ENCODE data around the gene GJA4.
A peak's percentile ranks its signal among the peaks of the same experiment; 100 is the strongest.

Gene GJA4

GRCh38 chr1:34824817-34825454 lies 32.1 kb downstream of the GJA4 start:
- ChIA-PET POLR2A (no interaction called here), CTCF (interaction anchor here (0.6 to 0.7 kb wide), 2 partner anchors 13 to 1382 kb away, joined by 3 to 5 read pairs; no protein-coding TSS in a partner anchor)
- Histone ChIP-seq H3K4me1 (ENCODE audit: control insufficient read depth, insufficient read depth, low read length) (no peaks in the 10 kb centered on the region), H3K4me3 (ENCODE audit: low read depth, low read length) (no peak overlapping the region), H3K36me3 (ENCODE audit: control insufficient read depth in 2 of 2, insufficient read depth in 1 of 2, low read length in 2 of 2) (no peaks in the 10 kb centered on the region), H3K27ac (ENCODE audit: extremely low read depth, low read depth, low read length) (no peak overlapping the region), H3K9me3 (ENCODE audit: control insufficient read depth, insufficient read depth, low read depth, low read length) (no peaks in the 10 kb centered on the region)
- no peak for TF ChIP-seq KLF16 (tag by site-specific recombination; IDR thresholded peaks at IDR 0.05)
- TF ChIP-seq REPIN1 (tag by site-specific recombination; IDR thresholded peaks at IDR 0.05; ENCODE audit: low read depth): no peak
- TF ChIP-seq ZNF768 (tag by site-specific recombination; IDR thresholded peaks at IDR 0.05): peak; percentile 73; the same call in 1 of the 2 replicates
- TF ChIP-seq ZNF76 (tag by site-specific recombination; IDR thresholded peaks at IDR 0.05; ENCODE audit: borderline replicate concordance, low read depth): no peak

GRCh38 chr1:34825455-34826091 lies 32.8 kb downstream of the GJA4 start:
- ChIA-PET CTCF (interaction anchor here (1.0 to 2.6 kb wide), 2 partner anchors 27 to 40 kb away, joined by 4 to 10 read pairs; no protein-coding TSS in a partner anchor), POLR2A (no interaction called here)
- H3K27ac ChIP-seq (ENCODE audit: extremely low read depth, low read depth, low read length): no peak overlapping the region
- H3K36me3 ChIP-seq (ENCODE audit: control insufficient read depth in 2 of 2, insufficient read depth in 1 of 2, low read length in 2 of 2): no peaks in the 10 kb centered on the region
- TF ChIP-seq REPIN1 (tag by site-specific recombination; IDR thresholded peaks at IDR 0.05; ENCODE audit: low read depth): no peak
- TF ChIP-seq FEZF1 (tag by site-specific recombination; IDR thresholded peaks at IDR 0.05): no peak
- TF ChIP-seq ZFHX2 (tag by site-specific recombination; conservative IDR thresholded peaks at IDR 0.05): peak; percentile 71
- TF ChIP-seq EGR2 (tag by site-specific recombination; IDR thresholded peaks at IDR 0.05; ENCODE audit: low read depth): peak; percentile 91
- no peaks in the 10 kb centered on the region for H3K4me1 ChIP-seq (ENCODE audit: control insufficient read depth, insufficient read depth, low read length)
- no peak overlapping the region for H3K4me3 ChIP-seq (ENCODE audit: low read depth, low read length)
- H3K9me3 ChIP-seq (ENCODE audit: control insufficient read depth, insufficient read depth, low read depth, low read length): no peaks in the 10 kb centered on the region

- ChIA-PET POLR2A (interaction anchor here (0.6 kb wide), 1 partner anchor 98 kb away, joined by 5 read pairs; no protein-coding TSS in a partner anchor), CTCF (interaction anchor here (1.0 to 2.6 kb wide), 2 partner anchors 25 to 39 kb away, joined by 3 to 10 read pairs; no protein-coding TSS in a partner anchor)
- TF ChIP-seq ZNF518A (tag by site-specific recombination; conservative IDR thresholded peaks at IDR 0.05; ENCODE audit: low read depth): no peak
- peak; percentile 64 for TF ChIP-seq PRDM10 (tag by site-specific recombination; IDR thresholded peaks at IDR 0.05)
These were observed 34.6 kb downstream of the GJA4 start for GRCh38 chr1:34827341-34827941.

More at GRCh38 chr1:34827341-34827941, 34.6 kb downstream of the GJA4 start:
- H3K27ac ChIP-seq (ENCODE audit: extremely low read depth, low read depth, low read length): no peak overlapping the region
- H3K4me3 ChIP-seq (ENCODE audit: low read depth, low read length): no peak overlapping the region
- no peaks in the 10 kb centered on the region for H3K4me1 ChIP-seq (ENCODE audit: control insufficient read depth, insufficient read depth, low read length)
- no peaks in the 10 kb centered on the region for H3K36me3 ChIP-seq (ENCODE audit: control insufficient read depth in 2 of 2, insufficient read depth in 1 of 2, low read length in 2 of 2)
- no peaks in the 10 kb centered on the region for H3K9me3 ChIP-seq (ENCODE audit: control insufficient read depth, insufficient read depth, low read depth, low read length)

Data from HEK293 (cell line).